ENCODE measurements around the gene ADSL.

ADSL gene

DNA sequence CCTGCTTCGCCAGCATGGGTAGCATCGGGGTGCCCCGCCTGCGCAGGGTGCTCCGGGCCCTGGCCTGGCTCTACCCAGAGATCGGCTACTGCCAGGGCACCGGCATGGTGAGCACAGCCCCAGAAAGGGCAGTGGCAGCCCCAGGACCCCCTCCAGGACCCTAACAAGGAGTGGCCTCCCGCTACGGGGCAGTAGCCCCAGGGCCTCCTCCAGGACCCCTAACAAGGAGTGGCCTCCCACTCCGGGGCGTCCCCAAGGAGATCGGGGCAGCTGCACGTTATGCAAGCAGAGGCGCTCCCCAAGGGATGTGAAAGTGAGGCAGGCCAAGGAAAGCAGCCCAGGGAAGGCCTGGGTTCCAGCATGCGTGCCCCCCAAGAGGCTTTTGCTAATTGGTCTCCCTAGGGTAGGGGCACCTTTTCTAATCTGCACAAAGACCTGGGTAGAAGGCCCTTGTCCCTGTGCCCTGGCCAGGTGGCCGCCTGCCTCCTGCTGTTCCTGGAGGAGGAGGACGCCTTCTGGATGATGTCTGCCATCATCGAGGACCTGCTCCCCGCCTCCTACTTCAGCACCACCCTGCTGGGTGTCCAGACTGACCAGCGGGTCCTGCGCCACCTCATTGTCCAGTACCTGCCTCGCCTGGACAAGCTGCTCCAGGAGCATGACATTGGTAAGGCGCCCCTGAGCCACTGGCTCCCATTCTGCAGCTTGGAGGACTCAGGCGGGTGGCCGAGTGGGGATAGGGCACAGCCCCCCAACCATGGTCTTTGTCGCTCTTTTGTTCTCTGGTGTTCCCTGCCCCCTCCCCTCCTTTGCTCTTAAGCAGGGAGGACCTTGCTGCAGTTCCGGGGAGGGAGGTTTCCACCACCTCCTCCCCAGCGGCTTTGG lies 59.1 kb downstream of the ADSL start:
- DNase-seq = no peak

DNA sequence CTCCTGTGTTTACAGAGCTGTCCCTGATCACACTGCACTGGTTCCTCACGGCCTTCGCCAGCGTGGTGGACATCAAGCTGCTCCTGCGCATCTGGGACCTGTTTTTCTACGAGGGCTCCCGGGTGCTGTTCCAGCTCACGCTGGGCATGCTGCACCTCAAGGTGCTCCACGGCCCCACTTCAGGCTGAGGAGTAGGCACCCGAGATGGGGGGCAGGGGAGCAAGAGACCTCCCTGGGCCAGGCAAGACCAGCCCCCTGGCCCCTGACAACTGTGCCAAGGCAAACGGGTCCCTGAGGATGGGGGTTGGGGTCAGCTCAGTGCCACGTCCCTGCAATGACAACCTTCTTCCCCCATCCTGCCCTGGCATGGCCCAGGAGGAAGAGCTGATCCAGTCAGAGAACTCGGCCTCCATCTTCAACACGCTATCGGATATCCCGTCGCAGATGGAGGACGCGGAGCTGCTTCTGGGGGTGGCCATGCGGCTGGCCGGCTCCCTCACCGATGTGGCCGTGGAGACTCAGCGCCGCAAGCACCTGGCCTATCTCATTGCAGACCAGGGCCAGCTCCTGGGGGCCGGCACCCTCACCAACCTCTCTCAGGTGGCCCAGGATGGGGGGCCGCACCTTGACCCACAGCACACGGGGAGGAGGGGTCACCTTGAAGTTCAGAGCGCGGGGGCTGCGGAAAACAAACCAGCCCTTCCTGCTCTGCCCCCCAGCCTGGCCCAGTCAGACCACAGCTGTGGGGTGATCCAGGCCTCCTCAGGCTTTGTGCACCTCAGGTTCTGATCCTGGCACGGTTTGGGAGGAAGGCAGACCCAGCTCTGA lies 60.0 kb downstream of the ADSL start:
- DNase-seq = no peak

DNA sequence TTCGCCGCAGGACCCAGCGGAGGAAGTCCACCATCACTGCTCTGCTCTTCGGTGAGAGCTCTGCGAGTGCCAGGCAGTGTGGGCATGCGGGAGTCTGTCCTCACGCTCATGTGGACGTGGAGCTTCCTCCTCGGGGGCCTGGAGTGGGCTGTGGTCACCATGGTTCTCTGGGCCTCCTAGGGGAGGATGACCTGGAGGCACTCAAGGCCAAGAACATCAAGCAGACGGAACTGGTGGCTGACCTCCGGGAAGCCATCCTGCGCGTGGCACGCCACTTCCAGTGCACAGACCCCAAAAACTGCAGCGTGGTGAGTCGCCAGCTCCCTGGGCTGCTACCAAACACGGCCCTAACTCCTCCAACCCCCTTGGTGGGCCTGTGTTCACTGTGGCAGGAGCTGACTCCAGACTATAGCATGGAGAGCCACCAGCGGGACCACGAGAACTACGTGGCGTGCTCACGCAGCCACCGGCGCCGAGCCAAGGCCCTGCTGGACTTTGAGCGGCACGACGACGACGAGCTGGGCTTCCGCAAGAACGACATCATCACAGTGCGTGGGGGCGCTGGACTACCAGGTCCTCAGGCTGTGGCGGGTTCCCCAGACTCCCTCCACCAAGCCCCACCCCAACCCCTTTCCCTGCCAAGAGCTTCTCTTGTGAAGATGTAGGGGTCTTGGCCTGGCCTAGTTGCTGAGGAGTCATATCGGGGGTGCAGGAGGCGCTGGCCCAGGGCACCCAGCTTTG lies 60.9 kb downstream of the ADSL start:
- DNase-seq = no peak

- DNase-seq = no peak
Measured at GRCh38 chr22:40407831-40408717, 61.8 kb downstream of the ADSL start.

GRCh38 chr22:40408718-40409612 lies 62.7 kb downstream of the ADSL start:
- no peak for DNase-seq

GRCh38 chr22:40409613-40410113 lies 63.4 kb downstream of the ADSL start:
- DNase-seq = no peak

DNA sequence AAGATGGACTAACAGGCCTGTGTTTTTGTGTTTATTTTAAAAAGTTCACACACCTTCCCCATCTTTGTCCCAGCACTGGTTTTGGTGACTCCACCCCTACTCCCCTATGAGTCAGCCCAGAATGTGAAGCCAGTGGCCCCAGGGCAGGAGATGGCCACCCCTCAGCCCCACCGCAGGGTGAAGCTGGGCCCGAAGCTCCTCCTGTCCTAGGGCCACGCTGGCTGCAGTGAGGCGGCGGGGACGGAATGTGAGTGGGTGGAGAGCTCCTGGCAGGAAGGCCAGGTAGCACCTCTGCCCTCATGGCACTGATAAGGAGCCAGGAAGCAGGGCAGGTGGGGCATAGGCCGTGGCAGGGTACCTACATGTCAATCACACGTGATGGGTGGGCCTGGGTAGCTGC lies 64.0 kb downstream of the ADSL start:
- no peak for DNase-seq

GRCh38 chr22:40410731-40411505 lies 64.6 kb downstream of the ADSL start:
- no peak for DNase-seq

DNA sequence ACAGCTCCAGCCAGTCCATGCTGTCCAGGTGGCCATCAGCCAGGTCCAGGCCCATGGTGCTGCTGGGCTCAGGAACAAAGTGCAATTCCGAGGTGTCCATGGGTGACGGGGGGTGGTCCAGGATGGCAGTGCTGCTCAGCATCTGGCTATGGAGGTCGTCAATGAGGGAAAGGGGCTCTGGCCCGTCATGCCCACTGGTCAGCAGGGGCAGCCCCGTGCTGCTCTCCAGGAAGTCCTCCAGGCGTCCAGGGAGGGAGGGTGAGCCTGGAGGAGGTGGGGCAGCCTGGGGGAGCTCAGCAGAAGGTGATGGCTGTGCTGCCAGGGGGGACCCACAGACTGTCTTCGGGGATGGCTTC lies 65.2 kb downstream of the ADSL start:
- DNase-seq = no peak

GRCh38 chr22:40412441-40412840 lies 66.1 kb downstream of the ADSL start:
- DNase-seq = no peak

DNA sequence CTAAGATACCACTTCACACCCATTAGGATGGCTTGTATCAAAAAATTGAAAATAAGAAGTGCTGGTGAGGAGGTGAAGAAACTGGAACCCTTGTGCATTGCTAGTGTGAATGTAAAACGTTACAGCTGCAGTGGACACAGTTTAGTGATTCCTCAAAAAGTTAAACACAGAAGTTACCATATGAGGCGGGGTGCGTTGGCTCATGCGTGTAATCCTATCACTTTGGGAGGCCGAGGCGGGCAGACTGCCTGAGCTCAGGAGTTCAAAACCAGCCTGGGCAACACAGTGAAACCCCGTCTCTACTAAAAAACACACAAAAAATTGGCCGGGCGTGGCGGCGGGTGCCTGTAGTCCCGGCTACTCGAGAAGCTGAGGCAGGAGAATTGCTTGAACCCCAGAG lies 67.6 kb downstream of the ADSL start:
- DNase-seq = no peak

- no peak for DNase-seq
Measured at GRCh38 chr22:40414311-40414710, 68.0 kb downstream of the ADSL start.

DNA sequence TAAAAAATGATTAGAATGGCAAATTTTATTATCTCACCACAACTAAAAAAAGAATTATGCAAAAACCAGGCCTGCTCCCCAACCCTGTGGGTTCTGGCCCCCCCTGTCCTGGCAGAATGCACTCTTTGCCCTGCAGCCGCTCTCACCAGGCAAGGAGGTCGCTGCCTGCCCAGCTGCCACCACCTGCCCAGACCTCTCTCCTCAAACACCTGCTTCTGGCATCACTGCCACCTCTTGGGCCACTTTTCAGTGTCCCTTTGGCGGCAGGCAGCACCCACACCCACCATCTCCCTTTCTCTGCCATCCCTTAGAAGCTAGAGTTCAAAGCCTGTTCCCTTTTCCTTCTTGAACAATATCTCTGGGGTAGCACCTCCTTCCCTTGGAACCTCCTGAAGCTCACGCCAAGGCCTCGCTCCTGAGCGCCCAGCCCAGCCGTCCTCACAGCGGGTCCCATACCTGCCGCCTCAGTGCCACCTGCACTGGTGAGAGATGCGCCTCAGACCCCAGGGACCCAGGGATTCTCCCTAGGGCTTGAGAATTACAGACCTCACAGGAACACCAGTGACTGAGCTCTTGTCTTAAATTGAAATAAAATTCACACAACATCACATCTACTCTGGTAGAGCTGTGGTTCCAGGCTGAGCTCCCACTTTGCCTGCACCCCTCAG lies 68.7 kb downstream of the ADSL start:
- no peak for DNase-seq

- peak; percentile 34 for DNase-seq
Measured at GRCh38 chr22:40415531-40416266, 69.4 kb downstream of the ADSL start.

GRCh38 chr22:40416267-40416570 lies 69.9 kb downstream of the ADSL start:
- DNase-seq = no peak

GRCh38 chr22:40416636-40417035 lies 70.3 kb downstream of the ADSL start:
- DNase-seq = no peak

- no peak for DNase-seq
Measured at GRCh38 chr22:40417041-40417440, 70.7 kb downstream of the ADSL start.

DNA sequence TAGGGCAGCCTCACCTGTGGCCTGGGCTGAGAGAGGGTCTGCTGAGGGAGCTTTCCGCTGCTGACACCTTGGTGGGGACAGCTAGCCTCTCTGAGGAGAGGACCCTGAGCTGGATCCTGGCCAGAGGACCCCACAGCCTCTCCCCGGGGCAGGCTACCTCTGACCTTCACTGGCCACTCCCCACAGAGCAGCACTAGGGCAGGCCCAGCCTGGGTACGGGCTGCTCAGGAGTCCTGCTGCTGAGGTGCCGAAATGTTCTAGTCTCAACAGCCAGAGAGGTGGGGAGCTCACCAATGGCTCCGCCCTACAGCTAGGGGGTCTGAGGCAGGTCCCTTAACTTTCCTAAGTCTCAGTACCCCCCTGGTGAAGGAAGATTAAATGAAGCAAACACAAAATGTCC lies 71.6 kb downstream of the ADSL start:
- DNase-seq = no peak
